Ishikawa (cell line): Measurements from ENCODE around the gene MYO15B.

Experiments used
- EP300 ChIP-seq: IDR thresholded peaks from 2 replicates; pipeline ENCODE4 v1.6.1; 2012; ENCODE audit warnings: borderline replicate concordance
- REST ChIP-seq: IDR thresholded peaks from 2 replicates; pipeline ENCODE4 v1.6.1; 2012; ENCODE audit warnings: low read depth, mild to moderate bottlenecking

- no peak for TF ChIP-seq EP300
- TF ChIP-seq REST: no peak
Observed at GRCh38 chr17:75595284-75595919, 7.8 kb downstream of the MYO15B start.
